NCI-H2081 treated with DMSO at 0.1 percent for 48 hours (cell line): ENCODE data around the gene ZNF488.

Experiments
- DNase-seq: peaks from one replicate; lab custom pipeline; 2025; lab: John Stamatoyannopoulos, UW

Gene ZNF488

GRCh38 chr10:47366181-47366631, 17.9 kb downstream of the ZNF488 start:
- no peak for DNase-seq

- DNase-seq = no peak
Measured at GRCh38 chr10:47365431-47366180, 18.5 kb downstream of the ZNF488 start.

GRCh38 chr10:47364911-47365310, 19.2 kb downstream of the ZNF488 start:
- no peak for DNase-seq

- DNase-seq = no peak
Measured at GRCh38 chr10:47364366-47364765, 19.7 kb downstream of the ZNF488 start.

DNA sequence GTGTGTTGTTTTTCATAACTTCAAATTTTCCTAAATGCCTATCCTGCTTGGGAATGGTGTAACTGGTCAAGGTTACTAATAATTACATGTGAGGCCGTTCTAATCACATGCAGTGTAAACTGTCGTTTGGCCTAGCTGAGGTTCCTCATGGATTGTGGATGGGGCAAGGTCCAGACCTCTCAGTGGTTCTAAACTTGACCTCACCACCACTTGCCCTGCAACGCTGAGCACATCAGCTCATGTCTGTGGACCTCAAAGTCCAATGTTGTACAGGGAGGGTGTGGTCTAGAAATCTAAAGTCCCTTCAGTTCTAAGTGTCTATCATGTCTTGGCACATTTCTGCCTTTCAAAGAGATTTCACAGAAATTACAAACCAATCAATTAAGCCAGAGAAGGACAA, 20.3 kb downstream of the ZNF488 start:
- no peak for DNase-seq

DNA sequence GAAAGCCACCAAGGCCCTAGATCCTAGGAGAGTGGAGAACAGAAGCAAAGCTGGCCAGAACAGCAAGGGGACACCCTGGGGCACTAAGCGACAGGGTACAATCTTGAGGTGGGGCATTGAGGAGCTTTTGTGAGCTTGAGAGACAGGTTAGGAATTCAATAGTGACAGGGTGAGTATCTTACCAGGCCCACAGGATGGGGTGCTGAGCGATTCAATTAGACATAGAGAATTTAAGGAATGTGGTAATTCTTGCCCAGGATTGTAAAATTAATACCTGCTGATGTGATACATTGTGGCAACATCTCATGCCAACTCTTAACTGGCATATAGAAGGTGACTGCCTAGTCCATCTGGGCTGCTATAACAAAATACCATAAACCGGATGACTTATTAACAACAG, 21.9 kb downstream of the ZNF488 start:
- no peak for DNase-seq

GRCh38 chr10:47361293-47361692, 22.8 kb downstream of the ZNF488 start:
- no peak for DNase-seq

GRCh38 chr10:47360419-47361040, 23.6 kb downstream of the ZNF488 start:
- no peak for DNase-seq

GRCh38 chr10:47359626-47360418, 24.3 kb downstream of the ZNF488 start:
- DNase-seq = no peak

DNA sequence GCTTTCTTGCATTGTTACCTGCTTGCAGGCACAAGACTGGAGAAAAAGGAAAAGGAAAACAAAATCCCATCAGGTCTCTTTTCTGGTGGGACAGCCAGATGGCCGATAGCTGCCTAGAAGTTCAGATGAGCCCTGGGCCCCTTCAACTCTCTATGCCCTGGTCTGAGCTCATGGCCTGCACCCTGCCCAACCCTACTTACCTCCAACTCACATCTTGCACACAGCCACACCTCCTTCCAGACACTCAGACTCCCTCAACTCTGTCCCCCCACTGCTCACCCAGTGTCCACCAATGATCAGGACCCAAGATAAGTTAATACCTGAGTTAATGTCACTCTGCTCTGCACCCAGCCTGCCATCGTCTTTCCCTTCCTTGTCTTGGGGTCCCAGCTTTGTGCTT, 25.0 kb downstream of the ZNF488 start:
- DNase-seq = no peak

DNA sequence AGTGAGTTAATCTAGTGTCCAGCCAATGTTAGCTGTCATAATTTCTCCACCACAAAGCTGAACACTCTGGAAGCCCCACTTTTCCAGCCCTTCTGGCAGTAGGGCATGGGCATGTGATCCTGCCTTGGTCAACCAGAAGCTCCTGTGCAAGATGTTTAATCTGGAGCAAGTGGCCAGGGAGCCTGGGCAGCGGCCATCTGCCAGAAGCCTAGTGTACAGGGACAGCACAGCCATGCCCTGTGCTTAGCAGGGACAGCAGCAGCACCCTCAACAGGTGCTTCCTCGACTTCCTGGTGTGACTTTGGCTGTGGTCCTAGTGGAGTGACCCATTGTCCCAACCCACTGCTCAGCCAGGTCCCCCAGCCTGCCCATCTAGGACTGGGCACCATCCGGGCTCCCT, 25.6 kb downstream of the ZNF488 start:
- DNase-seq = no peak

DNA sequence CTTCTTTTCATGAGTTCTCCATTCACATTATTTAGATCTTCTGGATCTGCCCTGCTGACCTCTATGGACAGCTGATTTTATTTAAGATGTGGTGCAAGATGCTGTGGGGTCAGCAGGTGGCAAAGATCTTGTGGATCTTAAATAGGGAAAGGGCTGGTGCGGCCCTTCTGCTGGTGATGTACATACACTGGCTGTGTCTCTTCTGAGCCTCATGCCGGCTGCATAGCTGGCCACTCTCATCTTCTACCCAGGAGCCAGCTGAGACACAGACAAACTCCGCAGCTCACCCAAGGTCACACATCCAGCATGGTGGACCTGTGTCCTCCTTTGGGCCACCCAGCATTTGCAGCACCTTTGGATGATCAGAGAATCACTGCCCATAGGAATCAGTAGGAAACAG, 26.2 kb downstream of the ZNF488 start:
- no peak for DNase-seq

DNA sequence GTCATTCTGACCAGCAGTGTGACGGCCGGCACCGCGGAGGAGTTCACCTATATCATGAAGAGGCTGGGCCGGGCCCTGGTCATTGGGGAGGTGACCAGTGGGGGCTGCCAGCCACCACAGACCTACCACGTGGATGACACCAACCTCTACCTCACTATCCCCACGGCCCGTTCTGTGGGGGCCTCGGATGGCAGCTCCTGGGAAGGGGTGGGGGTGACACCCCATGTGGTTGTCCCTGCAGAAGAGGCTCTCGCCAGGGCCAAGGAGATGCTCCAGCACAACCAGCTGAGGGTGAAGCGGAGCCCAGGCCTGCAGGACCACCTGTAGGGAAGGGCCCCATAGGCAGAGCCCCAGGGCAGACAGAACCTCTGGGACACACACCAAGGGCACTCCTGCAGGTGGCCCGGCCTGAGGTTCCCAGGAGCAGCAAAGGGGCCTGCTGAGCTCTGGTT, 26.9 kb downstream of the ZNF488 start:
- no peak for DNase-seq

DNA sequence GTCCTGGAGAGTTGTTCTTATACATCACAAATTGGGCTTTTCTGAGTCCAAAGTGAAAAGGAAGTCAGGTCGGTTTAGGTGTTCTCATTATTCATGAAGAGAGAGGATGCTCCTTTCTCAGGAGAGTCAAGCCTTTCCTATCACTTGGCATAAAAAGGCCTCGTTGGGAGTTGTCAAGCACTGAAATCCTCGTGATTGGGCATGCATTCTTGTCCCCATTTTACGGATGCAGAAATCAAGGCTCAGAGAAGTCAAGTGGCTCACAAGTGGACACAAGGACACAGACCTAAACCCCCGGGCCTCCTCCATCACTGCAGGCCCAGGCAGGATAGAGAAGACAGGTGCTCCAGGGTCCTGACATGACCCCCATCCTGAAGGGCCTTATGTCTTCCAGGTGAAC, 27.4 kb downstream of the ZNF488 start:
- no peak for DNase-seq

GRCh38 chr10:47354900-47355299, 29.2 kb downstream of the ZNF488 start:
- no peak for DNase-seq

DNA sequence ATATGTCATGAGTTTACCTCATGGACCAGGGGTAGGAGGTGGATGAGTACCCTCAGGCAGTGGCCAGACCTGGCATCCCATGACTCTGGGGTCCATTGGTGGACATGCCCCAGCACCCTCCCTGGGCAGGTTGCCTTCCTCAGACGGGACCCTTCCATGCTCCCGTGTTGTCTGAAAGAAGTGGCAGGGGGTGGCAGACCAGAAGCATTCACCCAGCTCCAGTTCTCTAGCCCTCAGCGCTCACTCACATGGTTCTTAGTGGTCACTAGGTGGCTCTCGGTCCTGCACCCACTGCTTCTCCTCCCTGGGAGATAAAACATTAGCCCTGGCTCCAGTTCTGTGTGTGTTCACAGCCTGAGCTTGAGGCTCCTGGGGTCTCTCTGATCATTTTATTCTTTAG, 29.9 kb downstream of the ZNF488 start:
- no peak for DNase-seq

- DNase-seq = no peak
Measured at GRCh38 chr10:47353351-47353750, 30.7 kb downstream of the ZNF488 start.

DNA sequence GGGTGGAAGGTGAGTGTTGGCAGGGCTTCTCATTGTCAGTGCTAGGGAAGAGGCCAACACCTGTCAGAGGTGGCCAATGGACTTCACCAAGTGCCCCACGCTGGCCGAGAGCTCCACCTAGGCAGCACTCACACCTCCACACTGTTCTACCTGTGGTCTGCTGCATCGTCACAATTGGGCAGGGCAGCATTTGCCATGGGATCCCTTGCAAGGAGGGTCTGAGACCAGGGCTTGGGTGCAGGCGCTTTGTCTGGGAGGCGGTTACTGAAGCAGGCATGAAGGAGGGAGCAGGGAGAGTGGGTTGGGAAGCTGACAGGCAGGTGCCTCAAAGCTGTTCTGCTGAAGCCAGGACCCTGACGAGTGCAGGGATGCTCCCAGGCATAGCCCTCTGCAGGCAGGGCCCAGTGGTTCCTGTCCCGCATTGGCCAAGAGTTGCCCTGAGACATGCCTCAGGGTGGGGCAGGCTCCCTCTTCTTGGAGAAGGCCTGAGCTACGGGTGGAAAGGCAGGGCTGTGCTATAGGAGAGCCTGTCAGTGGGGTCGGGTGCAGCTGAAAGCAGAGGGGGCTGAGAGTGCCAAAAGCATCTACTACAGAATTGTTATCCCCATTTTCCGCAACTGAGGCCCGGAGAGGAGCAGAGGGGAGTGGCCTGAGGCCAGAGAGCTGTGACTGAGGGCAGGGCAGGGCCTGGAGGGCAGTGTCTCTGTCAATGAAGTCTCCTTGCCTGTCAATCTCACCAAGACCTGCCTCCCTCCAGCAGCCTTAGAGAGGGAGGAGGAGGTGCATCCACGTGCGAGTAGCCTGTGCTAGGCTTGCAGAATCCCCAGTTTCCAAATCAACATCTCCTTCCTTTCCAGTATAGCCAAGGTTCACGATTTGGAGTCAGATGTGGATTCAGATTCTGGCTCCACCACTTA, 31.9 kb downstream of the ZNF488 start:
- no peak for DNase-seq

DNA sequence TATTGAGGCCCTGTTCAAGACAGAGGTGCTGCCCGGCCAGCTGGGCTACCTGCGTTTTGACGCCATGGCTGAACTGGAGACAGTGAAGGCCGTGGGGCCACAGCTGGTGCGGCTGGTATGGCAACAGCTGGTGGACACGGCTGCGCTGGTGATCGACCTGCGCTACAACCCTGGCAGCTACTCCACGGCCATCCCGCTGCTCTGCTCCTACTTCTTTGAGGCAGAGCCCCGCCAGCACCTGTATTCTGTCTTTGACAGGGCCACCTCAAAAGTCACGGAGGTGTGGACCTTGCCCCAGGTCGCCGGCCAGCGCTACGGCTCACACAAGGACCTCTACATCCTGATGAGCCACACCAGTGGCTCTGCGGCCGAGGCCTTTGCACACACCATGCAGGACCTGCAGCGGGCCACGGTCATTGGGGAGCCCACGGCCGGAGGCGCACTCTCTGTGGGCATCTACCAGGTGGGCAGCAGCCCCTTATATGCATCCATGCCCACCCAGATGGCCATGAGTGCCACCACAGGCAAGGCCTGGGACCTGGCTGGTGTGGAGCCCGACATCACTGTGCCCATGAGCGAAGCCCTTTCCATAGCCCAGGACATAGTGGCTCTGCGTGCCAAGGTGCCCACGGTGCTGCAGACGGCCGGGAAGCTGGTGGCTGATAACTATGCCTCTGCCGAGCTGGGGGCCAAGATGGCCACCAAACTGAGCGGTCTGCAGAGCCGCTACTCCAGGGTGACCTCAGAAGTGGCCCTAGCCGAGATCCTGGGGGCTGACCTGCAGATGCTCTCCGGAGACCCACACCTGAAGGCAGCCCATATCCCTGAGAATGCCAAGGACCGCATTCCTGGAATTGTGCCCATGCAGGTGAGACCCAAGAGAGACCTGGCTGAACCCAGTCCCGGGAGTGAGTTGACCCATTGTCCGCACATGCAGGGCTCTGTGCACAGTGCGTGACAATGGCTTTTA, 33.1 kb downstream of the ZNF488 start:
- no peak for DNase-seq

DNA sequence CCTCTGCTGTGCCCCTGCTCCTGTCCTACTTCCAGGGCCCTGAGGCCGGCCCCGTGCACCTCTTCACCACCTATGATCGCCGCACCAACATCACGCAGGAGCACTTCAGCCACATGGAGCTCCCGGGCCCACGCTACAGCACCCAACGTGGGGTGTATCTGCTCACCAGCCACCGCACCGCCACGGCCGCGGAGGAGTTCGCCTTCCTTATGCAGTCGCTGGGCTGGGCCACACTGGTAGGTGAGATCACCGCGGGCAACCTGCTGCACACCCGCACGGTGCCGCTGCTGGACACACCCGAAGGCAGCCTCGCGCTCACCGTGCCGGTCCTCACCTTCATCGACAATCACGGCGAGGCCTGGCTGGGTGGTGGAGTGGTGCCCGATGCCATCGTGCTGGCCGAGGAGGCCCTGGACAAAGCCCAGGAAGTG, 34.1 kb downstream of the ZNF488 start:
- no peak for DNase-seq

DNA sequence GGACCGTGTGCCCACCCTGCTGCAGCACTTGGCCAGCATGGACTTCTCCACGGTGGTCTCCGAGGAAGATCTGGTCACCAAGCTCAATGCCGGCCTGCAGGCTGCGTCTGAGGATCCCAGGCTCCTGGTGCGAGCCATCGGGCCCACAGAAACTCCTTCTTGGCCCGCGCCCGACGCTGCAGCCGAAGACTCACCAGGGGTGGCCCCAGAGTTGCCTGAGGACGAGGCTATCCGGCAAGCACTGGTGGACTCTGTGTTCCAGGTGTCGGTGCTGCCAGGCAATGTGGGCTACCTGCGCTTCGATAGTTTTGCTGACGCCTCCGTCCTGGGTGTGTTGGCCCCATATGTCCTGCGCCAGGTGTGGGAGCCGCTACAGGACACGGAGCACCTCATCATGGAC, 34.6 kb downstream of the ZNF488 start:
- no peak for DNase-seq
